ENCODE data around the gene ADPRHL1. TPM values are rescaled to one million over a fixed set of nuclear protein-coding genes. Genes with fewer than 3 reads are reported as not detected.

The ADPRHL1 gene
- total RNA-seq, 1 experiment from 2014 or later, result 1.5 TPM

- no peak for TF ChIP-seq PREB (CRISPR knock-in tag; IDR thresholded peaks at IDR 0.05; ENCODE audit: borderline replicate concordance)
These were observed 82.2 kb downstream of the ADPRHL1 start (continued) for GRCh38 chr13:113371061-113371460.

GRCh38 chr13:113369881-113370280, 83.4 kb downstream of the ADPRHL1 start:
- ChIA-PET CTCF (interaction anchor here (1.6 kb wide), 1 partner anchor 22 kb away, joined by 4 read pairs; no protein-coding TSS in a partner anchor), POLR2A (no interaction called here)
- H3K9me3 Mint-ChIP-seq, result no peaks in the 10 kb centered on the region
- H3K27ac Mint-ChIP-seq, result no peak overlapping the region
- peaks cover 7% of the 10 kb centered on the region; the same call in 1 of the 2 replicates for H3K27me3 Mint-ChIP-seq (ENCODE audit: low read depth)
- DNase-seq (ENCODE audit: low spot score) (no peak), ATAC-seq (no peak)
- no peak overlapping the region for H3K4me3 Mint-ChIP-seq
- H3K36me3 Mint-ChIP-seq, result no peaks in the 10 kb centered on the region
- TF ChIP-seq USF2 (CRISPR knock-in tag; IDR thresholded peaks at IDR 0.05) (no peak), E2F1 (CRISPR knock-in tag; IDR thresholded peaks at IDR 0.05) (no peak), ATF6 (CRISPR knock-in tag; IDR thresholded peaks at IDR 0.05) (no peak), IRF1 (CRISPR knock-in tag; IDR thresholded peaks at IDR 0.05) (no peak), ESRRA (CRISPR knock-in tag; IDR thresholded peaks at IDR 0.05; ENCODE audit: borderline replicate concordance) (no peak)
- peaks cover 36% of the 10 kb centered on the region for H3K4me1 Mint-ChIP-seq

GRCh38 chr13:113369189-113369588, 84.1 kb downstream of the ADPRHL1 start:
- H3K27me3 Mint-ChIP-seq (ENCODE audit: low read depth), result peaks cover 2% of the 10 kb centered on the region; the same call in 1 of the 2 replicates
- CTCF ChIA-PET, result interaction anchor here (1.6 kb wide), 1 partner anchor 22 kb away, joined by 4 read pairs; no protein-coding TSS in a partner anchor

More at GRCh38 chr13:113369189-113369588, 84.1 kb downstream of the ADPRHL1 start:
- no peak overlapping the region for H3K4me3 Mint-ChIP-seq
- no peaks in the 10 kb centered on the region for H3K36me3 Mint-ChIP-seq
- no peak for TF ChIP-seq GTF2I (CRISPR knock-in tag; conservative IDR thresholded peaks at IDR 0.05)
- no peak for TF ChIP-seq E2F4 (CRISPR knock-in tag; IDR thresholded peaks at IDR 0.05; ENCODE audit: borderline replicate concordance, low read depth)
- no peak for TF ChIP-seq ERG (CRISPR knock-in tag; IDR thresholded peaks at IDR 0.05)
- TF ChIP-seq RELA (CRISPR knock-in tag; IDR thresholded peaks at IDR 0.05; ENCODE audit: borderline replicate concordance), result no peak
- TF ChIP-seq ELF4 (CRISPR knock-in tag; IDR thresholded peaks at IDR 0.05; ENCODE audit: low read depth), result no peak
- TF ChIP-seq E2F5 (CRISPR knock-in tag; IDR thresholded peaks at IDR 0.05), result no peak
- no peak for TF ChIP-seq FOXK1 (CRISPR knock-in tag; IDR thresholded peaks at IDR 0.05)
- no peak for TF ChIP-seq JAZF1 (CRISPR knock-in tag; IDR thresholded peaks at IDR 0.05)
- TF ChIP-seq ZNF425 (CRISPR knock-in tag; conservative IDR thresholded peaks at IDR 0.05), result no peak
- TF ChIP-seq HMGA2 (CRISPR knock-in tag; IDR thresholded peaks at IDR 0.05), result no peak
- TF ChIP-seq GRHL2 (CRISPR knock-in tag; IDR thresholded peaks at IDR 0.05; ENCODE audit: insufficient replicate concordance, severe bottlenecking), result no peak
- TF ChIP-seq ZNF263 (CRISPR knock-in tag; IDR thresholded peaks at IDR 0.05; ENCODE audit: low read depth), result no peak
- TF ChIP-seq ATF3 (CRISPR knock-in tag; conservative IDR thresholded peaks at IDR 0.05), result no peak
- H3K27ac Mint-ChIP-seq, result no peak overlapping the region
- H3K4me1 Mint-ChIP-seq, result peaks cover 30% of the 10 kb centered on the region
- POLR2A ChIA-PET, result no interaction called here
- no peaks in the 10 kb centered on the region for H3K9me3 Mint-ChIP-seq
- DNase-seq (ENCODE audit: low spot score) (no peak), ATAC-seq (no peak)
